ENCODE measurements around the gene GRID2. TPM values are rescaled to one million over a fixed set of nuclear protein-coding genes. Genes with fewer than 3 reads are reported as not detected.

The GRID2 gene
- total and polyA plus RNA-seq, 2 of the 13 experiments (the other 11 are each of a cell fraction or from before 2014, with no cell fraction given): not detected

GRCh38 chr4:93770201-93770600, 1466.4 kb downstream of the GRID2 start:
- Histone ChIP-seq H3K9me3 (ENCODE audit: low read length) (no peaks in the 10 kb centered on the region), H4K20me1 (ENCODE audit: insufficient read depth, low read length) (no peaks in the 10 kb centered on the region), H3K36me3 (replicated peaks in 1 of 2; ENCODE audit: control insufficient read depth in 1 of 2, insufficient read depth in 2 of 2, low read length in 2 of 2) (no peaks in the 10 kb centered on the region), H3K9ac (ENCODE audit: insufficient read depth, low read depth, low read length) (no peak overlapping the region), H3K27me3 (ENCODE audit: control insufficient read depth in 1 of 2, insufficient read depth in 2 of 2, low read length in 2 of 2) (no peaks in the 10 kb centered on the region; a peak in 1 of 5 replicates), H3K4me2 (ENCODE audit: low read depth, low read length) (no peak overlapping the region), H3K27ac (ENCODE audit: extremely low read length, insufficient read depth, low read length) (no peak overlapping the region), H3K79me2 (ENCODE audit: insufficient read depth, low read length) (no peaks in the 10 kb centered on the region), H2AFZ (ENCODE audit: low read length) (no peak overlapping the region), H3K4me3 (replicated peaks in 1 of 3; ENCODE audit: insufficient read depth in 1 of 3, low read depth in 2 of 3, low read length in 3 of 3) (no peak overlapping the region), H3K4me1 (ENCODE audit: insufficient read depth, low read length) (no peaks in the 10 kb centered on the region)
- FAIRE-seq (no peak), ATAC-seq (no peak), DNase-seq (ENCODE audit: low spot score) (no peak)
- TF ChIP-seq NR2F2 (IDR thresholded peaks at IDR 0.05; ENCODE audit: borderline replicate concordance, low read depth) (no peak), TBP (CRISPR knock-in tag; IDR thresholded peaks at IDR 0.05) (no peak), E2F1 (CRISPR knock-in tag; IDR thresholded peaks at IDR 0.05) (no peak), IKZF4 (CRISPR knock-in tag; IDR thresholded peaks at IDR 0.05; ENCODE audit: borderline replicate concordance, low read depth, not compliant biosample characterization) (no peak), SIX1 (CRISPR knock-in tag; IDR thresholded peaks at IDR 0.05; ENCODE audit: borderline replicate concordance) (no peak), SCMH1 (CRISPR knock-in tag; IDR thresholded peaks at IDR 0.05; ENCODE audit: borderline replicate concordance) (no peak), MXI1 (IDR thresholded peaks at IDR 0.05; ENCODE audit: borderline replicate concordance, low read depth, low read length) (no peak), TGIF2 (CRISPR knock-in tag; IDR thresholded peaks at IDR 0.05) (no peak), MATR3 (CRISPR knock-in tag; IDR thresholded peaks at IDR 0.05) (no peak), FOXK1 (CRISPR knock-in tag; IDR thresholded peaks at IDR 0.05; ENCODE audit: borderline replicate concordance, low read depth) (no peak)
- ChIA-PET POLR2A (no interaction called here), CTCF (ENCODE audit: low intra/inter-chr PET ratio, low total read pairs) (no interaction called here)
- in situ Hi-C loops (cut with HindIII; ENCODE audit: extremely low pct_ligation_motif_present, low pct_unique_long_range_greater_than_20kb): no loop called here
- 26% methylated on average over 1 of the region's 1 CpG for WGBS (ENCODE audit: low lambda C conversion rate)
- no TSS peak for BruUV-seq (replicated peaks)
- intact Hi-C loops (cut with micrococcal nuclease; ENCODE audit: unreplicated experiment): no loop called here

Measured in HepG2 (cell line).